Heart left ventricle (tissue), 13 donors: ENCODE measurements around the gene CST9.

Source experiments
- CTCF ChIP-seq, 12 donors: fragments of 200-600 bp; sonication (generic) in 4 of 12; IDR thresholded peaks; one replicate each; pipeline versions ENCODE4 v1.5.0 to v1.8.0; 2018 to 2022; ENCODE audit warnings: antibody characterized with exemption in 12 of 12, mild to moderate bottlenecking in 5 of 12
- POLR2A ChIP-seq, 2 donors: fragments of 450-650 bp; IDR thresholded peaks; one replicate each; pipeline ENCODE4 v1.6.1; 2017; ENCODE audit warnings: antibody characterized with exemption in 2 of 2, mild to moderate bottlenecking in 2 of 2, moderate library complexity in 2 of 2
- donor health status: ischemic (EF 13 %, LVEDD 7.1; RV severe dilation, severe dysfunction).
- donor health status: DM: no; HTN: yes; CAD: no.
- donor health status: DM: no; HTN: no; CAD: no.
- donor health status: ischemic (EF 25% LVEDD 6.9; RV normal size, moderate dysfunction).
- donor health status: ischemic (EF 25% LVEDD 5.7; RV mildly dilated, moderate dysfunction).
- donor health status: ischemic (EF 35%, LVEDD 5.7; RV mildly dilated, moderate dysfunction).
- donor health status: nonischemic (EF 11% LVEDD 7.7; RV severe dilation, severe dysfunction).
- donor health status: DM: yes; HTN: yes; CAD: no.
- donor health status: PGD.
- donor health status: ischemic (EF 29% LVEDD 5.4; RV normal size, mild dysfunction).
- donor health status: nonischemic (EF 23%, LVEDD 6.1; RV moderate dilation, normal function).

GRCh38 chr20:23609486-23610109 is 3.9 kb upstream of the CST9 start:
- no peak for TF ChIP-seq CTCF (IDR thresholded peaks at IDR 0.05)
- TF ChIP-seq POLR2A (IDR thresholded peaks at IDR 0.05), result no peak
